Kidney (tissue), 14 donors: ENCODE results near the gene COPS4. TPM values are rescaled to one million over a fixed set of nuclear protein-coding genes. Genes with fewer than 3 reads are reported as not detected.

Experiments used
- DNase-seq, 5 donors: peaks; one replicate each; pipeline ENCODE4 v3.0.0-alpha.2; 2013 to 2020
- FAIRE-seq: peaks from 2 replicates; lab custom pipeline; 2012; peaks lifted over from hg19 to GRCh38; lab: Jason Lieb, UNC
- H3K27ac ChIP-seq, 2 donors: one replicate each; pipeline ENCODE4 v1.7.0; 2013; ENCODE audit warnings: low read depth in 2 of 2, low read length in 2 of 2, inconsistent platforms in 1 of 2
- H3K27me3 ChIP-seq: one replicate; pipeline ENCODE4 v1.7.1; 2013; ENCODE audit warnings: low read length, inconsistent platforms; ENCODE audit not compliant: control insufficient read depth, insufficient read depth
- H3K36me3 ChIP-seq, 3 donors: one replicate each; pipeline versions ENCODE4 v1.7.0 to v1.7.1; 2013; ENCODE audit warnings: low read length in 3 of 3, control low read depth in 1 of 3, inconsistent platforms in 1 of 3; ENCODE audit not compliant: insufficient read depth in 3 of 3, control insufficient read depth in 2 of 3
- H3K4me1 ChIP-seq, 3 donors: one replicate each; pipeline versions ENCODE4 v1.7.0 to v1.7.1; 2013; ENCODE audit warnings: low read length in 3 of 3, inconsistent platforms in 1 of 3, low read depth in 1 of 3; ENCODE audit not compliant: control insufficient read depth in 2 of 3, insufficient read depth in 2 of 3
- H3K4me3 ChIP-seq, 3 donors: one replicate each; pipeline versions ENCODE4 v1.7.0 to v1.8.1; 2013; ENCODE audit warnings: low read length in 3 of 3, control low read depth in 1 of 3, inconsistent platforms in 1 of 3
- H3K9ac ChIP-seq, 3 donors: one replicate each; pipeline versions ENCODE4 v1.7.0 to v1.7.1; 2013; ENCODE audit warnings: low read length in 3 of 3, control low read depth in 1 of 3, inconsistent platforms in 1 of 3
- H3K9me3 ChIP-seq, 3 donors: one replicate each; pipeline versions ENCODE4 v1.7.0 to v1.7.1; 2013; ENCODE audit warnings: low read length in 3 of 3, control low read depth in 1 of 3, inconsistent platforms in 1 of 3; ENCODE audit not compliant: control insufficient read depth in 2 of 3, insufficient read depth in 1 of 3
- CTCF ChIP-seq: IDR thresholded peaks from 3 replicates; pipeline ENCODE4 v1.5.1; 2012; ENCODE audit warnings: mild to moderate bottlenecking, moderate library complexity, borderline replicate concordance; ENCODE audit not compliant: insufficient read depth; ENCODE audit errors: extremely low read depth
- intact Hi-C: fragments of 100-400 bp; cut with DNase I; formaldehyde crosslinking; loops from one replicate; pipeline ENCODE4 v1.11.1; 2022
- polyA plus RNA-seq: library from polyadenylated mRNA; stranded (reverse); fragments of 350-450 nt; fragmentation: Illumina TruSeq; extraction: RNeasy Lipid Tissue Mini Kit (QIAGEN cat#74804); gene quantifications from one replicate; pipeline ENCODE4 v1.2.3, GENCODE V29; 2014; ENCODE audit warnings: low read depth, low replicate concordance; ENCODE audit not compliant: insufficient read depth
- total RNA-seq: library from RNA; stranded (reverse); fragmentation: NEBNext Ultra II Directional; extraction: Animal tissue kit (Norgen Biotek cat#: 25700); gene quantifications from one replicate; pipeline ENCODE4 v1.2.1, GENCODE V29; 2021
- donor health status: control.
- donor health status: control.
- donor health status: control.
- donor health status: control.
- donor health status: control.
- donor health status: DM: yes; HTN: yes; CAD: no.
- donor health status: Normal renal cell carcinoma (clear cell type).

Gene COPS4
- total and polyA plus RNA-seq, 2 donors from 2014 or later: 28.6 to 51.8 TPM

- no peak for TF ChIP-seq CTCF
- H3K4me3 ChIP-seq: no peak within 1 kb of the TSS
- H3K27me3 ChIP-seq: no peaks in the 10 kb centered on the region
- no peaks in the 10 kb centered on the region for H3K36me3 ChIP-seq
- H3K27ac ChIP-seq: no peak within 1 kb of the TSS
- H3K9ac ChIP-seq: no peak within 1 kb of the TSS
- DNase-seq (no peak), FAIRE-seq (no peak)
- peaks cover 0 to 2% (median 0%) of the 10 kb centered on the region in 3 donors for H3K4me1 ChIP-seq
- no peaks in the 10 kb centered on the region for H3K9me3 ChIP-seq
- intact Hi-C loops: no loop called here
Measured at GRCh38 chr4:83114576-83114975, 79.6 kb downstream of the COPS4 start, which contains the start of gene PLAC8. Gene PLAC8, minus strand, starts transcription at chr4:83114729. Its CDS starts 6,808 bp downstream, at chr4:83107921.

- Histone ChIP-seq H3K36me3 (no peaks in the 10 kb centered on the region), H3K4me3 (no peak overlapping the region), H3K9ac (no peak overlapping the region), H3K27ac (no peak overlapping the region), H3K27me3 (no peaks in the 10 kb centered on the region), H3K9me3 (no peaks in the 10 kb centered on the region), H3K4me1 (peaks cover 0 to 2% (median 0%) of the 10 kb centered on the region in 3 donors)
- intact Hi-C loops: no loop called here
- no peak for TF ChIP-seq CTCF
- DNase-seq (no peak), FAIRE-seq (no peak)
Measured at GRCh38 chr4:83115000-83115399, 80.0 kb downstream of the COPS4 start.

DNA sequence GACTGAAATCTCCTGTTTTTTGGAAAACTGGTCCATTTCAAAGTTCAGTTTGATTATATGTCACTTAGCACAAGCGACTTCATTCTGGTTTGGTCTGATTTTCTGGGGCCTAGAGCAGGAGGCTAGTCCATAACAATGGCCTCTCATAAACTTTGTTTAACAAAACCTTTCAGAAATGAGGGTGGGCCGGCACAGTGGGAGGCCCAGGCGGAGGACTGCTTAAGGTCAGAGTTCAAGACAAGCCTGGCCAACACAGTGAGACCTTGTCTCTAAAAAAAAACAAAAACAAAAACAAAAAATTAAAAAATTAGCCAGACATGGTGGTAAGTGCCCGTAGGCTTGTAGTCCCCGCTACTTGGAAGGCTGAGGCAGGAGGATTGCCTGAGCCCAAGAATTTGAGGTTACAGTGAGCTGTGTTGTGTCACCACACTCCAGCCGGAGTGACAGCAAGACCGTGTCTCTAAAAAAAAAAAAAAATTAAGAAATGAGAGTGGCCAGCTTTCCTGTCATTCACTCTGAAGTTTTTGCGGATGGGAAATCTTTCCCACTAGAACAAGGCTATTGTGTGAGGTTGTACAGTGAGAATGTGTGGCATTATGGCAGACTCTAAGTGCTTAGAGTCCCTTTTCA lies 80.8 kb downstream of the COPS4 start:
- Histone ChIP-seq H3K27me3 (no peaks in the 10 kb centered on the region), H3K4me1 (no peaks in the 10 kb centered on the region), H3K27ac (no peak overlapping the region), H3K4me3 (no peak overlapping the region), H3K9ac (no peak overlapping the region), H3K36me3 (no peaks in the 10 kb centered on the region), H3K9me3 (no peaks in the 10 kb centered on the region)
- FAIRE-seq (no peak), DNase-seq (no peak)
- intact Hi-C loops: no loop called here
- no peak for TF ChIP-seq CTCF
